T-helper 17 cell (primary cell): ENCODE data around the gene TPSD1. TPM values are rescaled to one million over a fixed set of nuclear protein-coding genes. Genes with fewer than 3 reads are reported as not detected.

Experiments used
- ATAC-seq: fragments of 150-1000 bp; cut with Tn5 transposase; 2 replicates; pipeline ENCODE4 v1.10.0; 2021; ENCODE audit warnings: mild to moderate bottlenecking, moderate library complexity
- DNase-seq, 3 donors: peaks; one replicate each; pipeline versions ENCODE4 v3.0.0 to v3.0.0-alpha.2; 2020 to 2021
- H3K9me3 ChIP-seq: one replicate; pipeline ENCODE4 v1.7.0; 2013; ENCODE audit warnings: low read length, mild to moderate bottlenecking; ENCODE audit not compliant: control insufficient read depth, poor library complexity, severe bottlenecking
- H3K27ac Mint-ChIP-seq: one replicate; pipeline ENCODE4 v1.8.0; 2022; ENCODE audit warnings: mild to moderate bottlenecking, moderate library complexity, mixed read lengths
- H3K27me3 Mint-ChIP-seq: one replicate; pipeline ENCODE4 v1.8.0; 2022; ENCODE audit warnings: mixed read lengths
- H3K36me3 Mint-ChIP-seq: one replicate; pipeline ENCODE4 v1.8.0; 2022; ENCODE audit warnings: low read depth, mixed read lengths
- H3K4me1 Mint-ChIP-seq: one replicate; pipeline ENCODE4 v1.8.0; 2022; ENCODE audit warnings: mild to moderate bottlenecking, mixed read lengths
- H3K4me3 Mint-ChIP-seq: one replicate; pipeline ENCODE4 v1.8.0; 2022; ENCODE audit warnings: mild to moderate bottlenecking, moderate library complexity, mixed read lengths
- total RNA-seq, 4 donors: library from RNA in 2 of 4; stranded (reverse) in 2 of 4; gene quantifications; one replicate each; pipeline ENCODE4 v1.2.3 and lab custom pipeline; 2022 to 2026

Gene TPSD1
- total RNA-seq, 2 donors from 2014 or later: not detected

DNA sequence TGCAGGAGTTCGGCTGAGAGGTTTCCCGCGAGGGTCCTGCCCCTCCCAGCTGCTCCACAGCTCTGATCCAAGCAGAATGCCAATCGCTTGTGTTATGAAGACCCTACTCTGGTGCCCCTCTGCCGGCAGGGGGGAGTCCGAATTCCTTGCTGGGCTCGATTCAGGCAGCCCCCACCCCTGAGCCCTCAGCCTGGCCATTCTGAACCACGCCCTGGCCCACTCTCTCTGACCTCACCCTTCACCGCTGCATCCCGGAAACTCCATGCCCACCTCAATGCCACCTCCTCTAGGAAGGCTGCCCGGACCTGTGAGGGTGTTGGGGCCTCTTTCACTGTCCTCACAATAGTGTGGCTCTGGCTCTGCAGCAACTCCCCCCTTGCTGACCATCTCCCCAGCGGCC is 45.7 kb downstream of the TPSD1 start:
- DNase-seq (no peak), ATAC-seq (no peak)
- H3K36me3 Mint-ChIP-seq: peaks cover 2% of the 10 kb centered on the region
- H3K27ac Mint-ChIP-seq: peak overlapping the region; percentile 84
- H3K9me3 ChIP-seq: no peaks in the 10 kb centered on the region
- no peak overlapping the region for H3K4me3 Mint-ChIP-seq
- H3K4me1 Mint-ChIP-seq: peaks cover 17% of the 10 kb centered on the region
- peaks cover 20% of the 10 kb centered on the region for H3K27me3 Mint-ChIP-seq

DNA sequence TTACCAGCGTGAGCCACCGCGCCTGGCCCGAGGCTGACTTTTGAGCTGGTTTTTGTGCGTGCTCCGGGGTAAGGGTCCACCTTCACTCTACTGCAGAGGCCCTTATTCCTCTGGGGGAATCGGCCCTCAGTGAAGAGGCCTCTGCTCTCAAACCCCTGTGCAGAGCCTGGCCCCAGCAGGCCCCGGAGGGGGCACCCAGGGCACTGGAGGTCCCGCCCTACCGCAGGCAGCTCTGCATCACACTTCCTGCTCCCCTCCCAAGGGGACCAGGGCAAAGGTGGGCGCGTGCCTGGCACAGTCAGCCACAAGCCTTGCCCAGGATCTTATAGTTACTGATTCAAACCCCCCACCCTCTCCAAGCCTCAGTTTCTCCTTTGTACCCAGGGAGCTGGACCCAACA is 50.0 kb downstream of the TPSD1 start:
- ATAC-seq (no peak), DNase-seq (no peak)
- peaks cover 3% of the 10 kb centered on the region for H3K36me3 Mint-ChIP-seq
- H3K27ac Mint-ChIP-seq: no peak overlapping the region
- no peaks in the 10 kb centered on the region for H3K27me3 Mint-ChIP-seq
- H3K9me3 ChIP-seq: no peaks in the 10 kb centered on the region
- H3K4me3 Mint-ChIP-seq: peak overlapping the region; percentile 15
- H3K4me1 Mint-ChIP-seq: peaks cover 22% of the 10 kb centered on the region

DNA sequence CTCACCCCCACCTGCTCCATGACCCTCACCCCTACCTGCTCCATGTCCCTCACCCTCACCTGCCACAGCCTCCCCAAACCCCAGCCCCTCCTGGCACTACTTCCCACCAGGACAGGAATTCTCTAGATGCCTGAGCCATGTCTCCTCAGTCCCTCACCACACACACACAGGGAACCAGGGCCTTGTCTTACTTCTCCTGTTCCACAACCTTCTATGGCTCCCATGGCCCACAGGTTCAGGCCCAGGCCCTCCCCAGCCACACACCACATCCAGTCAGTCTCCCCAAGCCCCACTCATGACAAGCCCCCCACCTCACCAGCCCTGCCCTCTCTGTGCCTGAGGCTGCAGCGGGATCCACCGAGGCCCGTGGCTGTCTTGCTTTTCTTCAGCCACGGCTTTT is 50.5 kb downstream of the TPSD1 start:
- H3K4me1 Mint-ChIP-seq: peaks cover 26% of the 10 kb centered on the region
- H3K27ac Mint-ChIP-seq: no peak overlapping the region
- ATAC-seq (no peak), DNase-seq (no peak)
- no peaks in the 10 kb centered on the region for H3K27me3 Mint-ChIP-seq
- H3K4me3 Mint-ChIP-seq: peak overlapping the region; percentile 33
- H3K36me3 Mint-ChIP-seq: peaks cover 3% of the 10 kb centered on the region
- H3K9me3 ChIP-seq: no peaks in the 10 kb centered on the region

DNA sequence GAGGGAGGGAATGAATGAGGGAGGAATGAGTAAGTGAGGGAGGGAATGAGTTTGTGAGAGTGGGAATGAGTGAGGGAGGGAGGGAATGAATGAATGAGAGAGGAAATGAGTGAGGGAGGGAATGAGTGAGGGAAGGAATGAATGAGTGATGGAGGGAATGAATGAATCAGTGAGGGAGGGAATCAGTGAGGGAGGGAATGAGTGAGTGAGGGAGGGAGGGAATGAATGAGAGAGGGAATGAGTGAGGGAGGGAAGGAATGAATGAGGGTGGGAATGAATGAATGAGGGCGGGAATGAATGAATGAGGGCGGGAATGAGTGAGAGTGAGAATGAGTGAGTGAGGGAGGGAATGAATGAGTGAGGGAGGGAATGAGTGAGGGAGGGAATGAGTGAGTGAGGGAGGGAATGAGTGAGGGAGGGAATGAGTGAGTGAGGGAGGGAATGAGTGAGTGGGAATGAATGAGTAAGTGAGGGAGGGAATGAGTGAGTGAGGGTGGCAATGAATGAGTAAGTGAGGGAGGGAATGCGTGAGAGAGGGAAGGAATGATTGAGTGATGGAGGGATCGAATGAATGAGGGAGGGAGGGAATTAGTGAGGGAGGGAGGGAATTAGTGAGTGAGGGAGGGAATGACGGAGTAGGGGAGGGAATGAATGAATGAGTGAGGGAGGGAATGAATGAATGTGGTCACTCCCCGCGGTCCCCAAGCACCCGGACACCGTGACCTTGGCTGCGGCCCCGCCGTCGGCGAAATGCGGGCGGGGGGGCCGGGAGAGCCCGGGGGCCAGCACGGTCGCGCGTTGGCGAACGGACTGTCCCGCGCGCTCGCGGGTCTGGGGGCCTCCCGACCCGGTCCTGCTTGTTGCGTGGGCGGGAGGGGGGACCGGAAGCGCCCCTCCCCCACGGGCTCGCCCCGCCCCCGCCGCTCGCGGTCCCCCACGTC is 52.4 kb downstream of the TPSD1 start:
- no peaks in the 10 kb centered on the region for H3K9me3 ChIP-seq
- Mint-ChIP-seq H3K27me3 (no peaks in the 10 kb centered on the region), H3K36me3 (peaks cover 3% of the 10 kb centered on the region), H3K4me1 (peaks cover 21% of the 10 kb centered on the region), H3K4me3 (peak overlapping the region; percentile 86), H3K27ac (peak overlapping the region; percentile 89)
- DNase-seq: no peak
- no peak for ATAC-seq

Other genes starting within 250 kb of the TPSD1 start
- not detected for gene SSTR5, start 183.3 kb upstream of the TPSD1 start, total RNA-seq
- gene C1QTNF8, start 159.8 kb upstream of the TPSD1 start, total RNA-seq: not detected
- gene CACNA1H, start 103.0 kb upstream of the TPSD1 start, total RNA-seq: 1 to 10 TPM; 8.6 to 9.5 TPM
- not detected for gene TPSG1, start 30.8 kb upstream of the TPSD1 start, total RNA-seq
- gene TPSB2, start 25.9 kb upstream of the TPSD1 start, total RNA-seq: not detected
- not detected for gene TPSAB1, start 15.4 kb upstream of the TPSD1 start, total RNA-seq
- gene UBE2I, start 53.6 kb downstream of the TPSD1 start, total RNA-seq: 100 to 1,000 TPM; 233 to 249 TPM
- 10 to 100 TPM; 11.8 to 20.0 TPM for gene BAIAP3, start 77.6 kb downstream of the TPSD1 start, total RNA-seq
- gene TSR3, start 95.8 kb downstream of the TPSD1 start, total RNA-seq: 10 to 100 TPM; 24.4 to 27.7 TPM
- 10 to 100 TPM; 39.2 to 48.0 TPM for gene GNPTG, start 95.9 kb downstream of the TPSD1 start, total RNA-seq
- 10 to 100 TPM; 63.0 to 64.8 TPM for gene UNKL, start 158.6 kb downstream of the TPSD1 start, total RNA-seq
- gene UQCC4, start 164.7 kb downstream of the TPSD1 start, total RNA-seq: 1 to 10 TPM; 7.0 to 8.8 TPM
- gene PERCC1, start 175.0 kb downstream of the TPSD1 start, total RNA-seq: not detected
- 1 to 10 TPM; 1.3 to 3.6 TPM for gene CCDC154, start 188.5 kb downstream of the TPSD1 start, total RNA-seq
- gene CLCN7, start 219.0 kb downstream of the TPSD1 start, total RNA-seq: 100 to 1,000 TPM in 1 of 2 donors, 10 to 100 TPM in 1; 93.9 to 113 TPM
- gene PTX4, start 232.9 kb downstream of the TPSD1 start, total RNA-seq: not detected
- gene TELO2, start 237.3 kb downstream of the TPSD1 start, total RNA-seq: 10 to 100 TPM; 36.4 to 39.7 TPM